ENCODE results near the gene TNFAIP8.

DNA sequence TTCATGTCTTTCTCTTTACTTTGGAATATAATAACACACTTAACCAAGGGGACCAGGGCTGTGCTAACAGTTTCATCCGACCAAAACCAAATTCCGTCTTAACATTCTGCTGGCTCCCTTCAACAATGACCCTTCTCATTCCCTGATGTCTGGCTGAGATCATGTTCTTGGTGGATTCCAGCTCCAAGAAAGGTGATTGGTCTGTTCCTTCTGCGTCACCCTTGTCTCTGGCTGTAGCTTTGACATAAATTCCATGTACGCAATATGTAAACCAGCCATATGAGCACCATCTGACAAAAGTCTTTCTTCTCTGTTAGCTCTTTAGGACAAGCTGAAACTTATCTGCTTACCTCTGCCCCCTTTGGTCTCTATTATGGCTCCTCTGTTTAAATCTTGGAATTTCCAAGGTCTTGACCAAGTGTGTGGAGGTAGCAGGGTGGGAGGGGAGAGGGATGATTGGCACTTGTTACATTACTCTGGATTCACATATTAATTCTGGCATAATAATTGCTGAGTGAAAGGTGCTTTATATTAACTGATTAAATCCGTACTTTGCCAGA lies 50.8 kb downstream of the TNFAIP8 start:
- no peak for TF ChIP-seq POLR2A (IDR thresholded peaks at IDR 0.05)
- TF ChIP-seq, protein P1, sequence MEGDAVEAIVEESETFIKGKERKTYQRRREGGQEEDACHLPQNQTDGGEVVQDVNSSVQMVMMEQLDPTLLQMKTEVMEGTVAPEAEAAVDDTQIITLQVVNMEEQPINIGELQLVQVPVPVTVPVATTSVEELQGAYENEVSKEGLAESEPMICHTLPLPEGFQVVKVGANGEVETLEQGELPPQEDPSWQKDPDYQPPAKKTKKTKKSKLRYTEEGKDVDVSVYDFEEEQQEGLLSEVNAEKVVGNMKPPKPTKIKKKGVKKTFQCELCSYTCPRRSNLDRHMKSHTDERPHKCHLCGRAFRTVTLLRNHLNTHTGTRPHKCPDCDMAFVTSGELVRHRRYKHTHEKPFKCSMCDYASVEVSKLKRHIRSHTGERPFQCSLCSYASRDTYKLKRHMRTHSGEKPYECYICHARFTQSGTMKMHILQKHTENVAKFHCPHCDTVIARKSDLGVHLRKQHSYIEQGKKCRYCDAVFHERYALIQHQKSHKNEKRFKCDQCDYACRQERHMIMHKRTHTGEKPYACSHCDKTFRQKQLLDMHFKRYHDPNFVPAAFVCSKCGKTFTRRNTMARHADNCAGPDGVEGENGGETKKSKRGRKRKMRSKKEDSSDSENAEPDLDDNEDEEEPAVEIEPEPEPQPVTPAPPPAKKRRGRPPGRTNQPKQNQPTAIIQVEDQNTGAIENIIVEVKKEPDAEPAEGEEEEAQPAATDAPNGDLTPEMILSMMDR (IDR thresholded peaks at IDR 0.05): no peak

All from transverse colon (tissue), 3 donors.